ENCODE data around the gene NHLRC3.
"Not testable (repeated sequence)": the region's sequence is repeated elsewhere in the genome, so short reads cannot be mapped to it uniquely, and the experiment has no call there.

NHLRC3 gene, protein sequence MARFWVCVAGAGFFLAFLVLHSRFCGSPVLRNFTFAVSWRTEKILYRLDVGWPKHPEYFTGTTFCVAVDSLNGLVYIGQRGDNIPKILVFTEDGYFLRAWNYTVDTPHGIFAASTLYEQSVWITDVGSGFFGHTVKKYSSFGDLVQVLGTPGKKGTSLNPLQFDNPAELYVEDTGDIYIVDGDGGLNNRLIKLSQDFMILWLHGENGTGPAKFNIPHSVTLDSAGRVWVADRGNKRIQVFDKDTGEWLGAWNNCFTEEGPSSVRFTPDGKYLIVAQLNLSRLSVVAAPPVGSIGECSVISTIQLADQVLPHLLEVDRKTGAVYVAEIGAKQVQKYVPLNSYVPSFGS

DNA sequence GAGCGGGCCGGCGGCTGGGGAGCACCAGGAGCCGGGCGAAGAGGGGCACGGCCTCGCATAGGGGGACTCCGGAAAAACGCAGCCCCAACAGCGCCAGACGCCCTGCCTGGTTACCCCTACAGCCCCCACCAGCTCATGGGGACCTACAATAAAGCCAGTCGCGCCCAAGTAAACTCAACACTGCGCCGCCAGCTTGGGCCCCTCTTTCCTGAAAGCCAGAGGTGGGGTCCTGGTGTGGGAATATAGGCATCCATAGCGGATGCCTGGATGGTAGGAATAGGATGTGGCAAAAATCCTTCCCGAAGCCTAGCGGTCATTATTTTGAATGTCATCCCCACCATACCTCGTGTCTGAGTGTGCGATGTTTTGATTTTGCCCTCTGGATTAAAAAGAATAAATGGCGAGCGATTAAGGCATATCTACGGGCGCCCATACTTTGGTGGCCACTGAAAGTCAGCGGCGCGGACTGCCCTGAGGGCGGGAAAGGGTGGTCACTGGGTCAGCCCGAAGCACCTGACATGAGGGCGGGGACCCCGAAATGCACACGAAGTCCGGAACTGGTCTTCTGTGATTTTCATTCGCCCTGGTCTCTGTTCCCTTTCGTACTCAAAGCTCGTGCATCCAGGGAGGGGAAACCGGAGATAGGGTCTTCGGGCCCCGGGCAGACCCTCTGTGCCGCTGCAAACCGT, at the start of gene NHLRC3, which contains the start of gene PROSER1:
NHLRC3 (plus strand) TSS at position 577 of the 689 bp plus-strand sequence. CDS start 184 bp downstream, outside the sequence.
PROSER1 (minus strand) TSS at position 210 of the 689 bp plus-strand sequence. CDS start 847 bp downstream, outside the sequence.
- DNase-seq (ENCODE audit: low read depth in 2 of 2), result peak; percentile 93

DNA sequence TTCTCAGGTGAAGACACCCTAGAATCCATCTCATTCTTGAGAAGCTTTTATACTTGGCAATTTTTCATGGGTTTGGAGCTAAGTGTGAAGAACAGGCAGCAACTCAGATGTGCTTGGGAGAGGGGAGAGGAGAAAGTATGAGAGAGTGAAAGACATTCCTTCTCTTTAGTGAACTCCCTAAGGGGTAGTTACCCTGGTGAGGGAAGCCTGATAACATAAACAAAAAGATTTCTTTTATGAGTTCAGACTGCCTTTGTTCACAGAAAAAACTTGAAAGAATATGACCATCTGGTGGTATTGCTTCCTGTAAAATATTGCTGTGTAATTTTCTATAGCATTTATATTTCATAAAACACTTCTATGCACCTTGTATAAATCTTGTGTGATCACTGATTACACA, 47.6 kb upstream of the NHLRC3 start, which contains the start of gene STOML3:
STOML3 (minus strand) TSS at position 139 of the 400 bp plus-strand sequence; CDS start at position 29, 110 bp downstream.
- DNase-seq (ENCODE audit: low read depth in 2 of 2), result no peak

- DNase-seq (ENCODE audit: low read depth in 2 of 2), result no peak
These were observed 44.9 kb upstream of the NHLRC3 start for GRCh38 chr13:38993381-38993780.

GRCh38 chr13:38998739-38999138, 39.5 kb upstream of the NHLRC3 start:
- DNase-seq (ENCODE audit: low read depth in 2 of 2), result no peak

GRCh38 chr13:39006371-39007111, 31.7 kb upstream of the NHLRC3 start:
- not testable (repeated sequence) for DNase-seq (ENCODE audit: low read depth in 2 of 2)

DNA sequence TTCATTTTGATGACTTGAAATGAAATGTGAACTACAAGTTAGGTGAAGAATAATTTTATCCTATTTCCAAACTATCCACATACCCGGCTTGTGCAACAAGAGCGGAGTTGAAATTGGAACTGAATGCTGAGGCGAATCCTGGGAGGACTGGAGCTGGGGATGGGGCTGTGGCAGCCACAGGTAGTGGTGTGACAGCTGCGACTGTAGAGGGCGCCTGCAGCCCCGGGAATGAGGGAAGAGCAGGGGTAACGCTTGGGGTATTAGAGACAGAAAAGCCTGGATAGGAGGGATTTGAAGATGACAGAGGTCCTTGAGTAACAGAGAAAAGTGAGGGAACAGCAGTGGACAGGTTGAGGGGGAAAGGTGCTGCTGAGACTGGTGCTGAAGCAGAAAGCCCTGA, 25.6 kb upstream of the NHLRC3 start:
- DNase-seq (ENCODE audit: low read depth in 2 of 2), result no peak

- DNase-seq (ENCODE audit: low read depth in 2 of 2), result no peak
These were observed 24.8 kb upstream of the NHLRC3 start for GRCh38 chr13:39013462-39013861.

GRCh38 chr13:39016087-39016486, 22.2 kb upstream of the NHLRC3 start:
- DNase-seq (ENCODE audit: low read depth in 2 of 2), result no peak

GRCh38 chr13:39016787-39017186, 21.5 kb upstream of the NHLRC3 start:
- DNase-seq (ENCODE audit: low read depth in 2 of 2), result no peak

DNA sequence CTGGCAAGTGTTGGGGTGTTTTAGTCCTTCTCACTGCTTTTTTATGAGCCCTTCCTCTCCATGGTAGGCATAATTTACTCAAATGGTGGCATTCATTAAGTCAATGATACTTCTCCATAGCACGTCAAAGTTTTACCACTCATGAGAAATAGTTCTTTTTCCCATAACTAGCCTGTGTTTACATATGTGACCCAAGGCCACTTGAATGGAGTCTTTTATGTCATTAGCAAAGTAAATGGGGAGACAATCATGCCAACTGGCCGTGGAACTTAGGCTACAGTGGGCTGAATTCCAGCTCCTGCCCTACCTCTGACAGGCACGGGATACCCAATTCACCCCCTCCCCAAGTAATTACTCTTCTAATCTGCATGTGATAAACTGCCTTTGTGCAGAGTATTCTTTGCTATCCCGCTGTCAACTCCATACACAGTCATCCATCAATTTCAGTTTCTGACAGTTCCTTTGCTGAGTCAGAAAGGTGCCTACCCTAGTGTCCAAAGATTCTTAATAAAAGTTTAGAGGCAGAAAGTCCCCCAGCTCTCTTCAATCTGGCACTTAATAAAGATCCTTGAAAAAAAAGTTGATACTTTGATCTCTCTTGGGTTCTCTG, 17.3 kb upstream of the NHLRC3 start:
- no peak for DNase-seq (ENCODE audit: low read depth in 2 of 2)

- peak; percentile 16 to 18 for DNase-seq (ENCODE audit: low read depth in 2 of 2)
These were observed 14.9 kb upstream of the NHLRC3 start for GRCh38 chr13:39023316-39023715.

DNA sequence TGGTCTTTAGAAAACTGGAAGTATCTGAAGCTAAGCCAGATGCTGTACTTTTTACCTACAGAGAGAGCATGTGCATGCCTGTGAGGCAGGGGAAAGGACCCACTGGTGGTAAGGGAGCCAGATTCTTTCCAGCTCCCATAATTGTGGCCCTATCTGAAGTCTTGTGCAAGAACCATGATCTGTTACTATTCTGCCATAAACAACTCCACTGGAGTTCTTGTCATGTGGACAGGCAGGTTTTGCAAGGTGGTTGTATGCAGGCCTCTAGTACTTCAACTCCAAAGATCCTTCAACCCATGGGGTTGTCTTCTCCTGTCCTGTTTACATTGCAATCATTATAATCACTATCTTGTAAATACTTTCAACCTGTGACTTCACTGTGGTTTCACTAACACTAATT, 14.5 kb upstream of the NHLRC3 start:
- no peak for DNase-seq (ENCODE audit: low read depth in 2 of 2)

DNA sequence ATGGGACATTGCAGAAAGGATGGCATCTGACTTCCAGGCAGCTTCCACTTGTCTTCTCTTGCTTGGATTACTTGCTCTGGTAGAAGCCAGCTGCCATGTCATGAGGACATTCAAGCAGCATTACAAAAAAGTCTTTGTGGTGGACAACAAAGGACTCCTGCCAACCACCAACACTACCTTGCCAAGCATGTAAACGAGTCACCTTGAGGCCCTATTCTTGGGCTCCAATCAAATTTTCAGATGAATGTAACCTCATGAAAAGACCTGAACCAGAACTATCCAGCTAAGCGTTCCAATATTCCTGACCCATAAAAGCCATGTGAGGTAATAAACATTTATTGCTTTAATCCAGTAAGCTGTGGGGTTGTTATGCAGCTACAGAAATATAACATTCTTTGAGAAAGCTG, 12.8 kb upstream of the NHLRC3 start:
- DNase-seq (ENCODE audit: low read depth in 2 of 2), result no peak

DNA sequence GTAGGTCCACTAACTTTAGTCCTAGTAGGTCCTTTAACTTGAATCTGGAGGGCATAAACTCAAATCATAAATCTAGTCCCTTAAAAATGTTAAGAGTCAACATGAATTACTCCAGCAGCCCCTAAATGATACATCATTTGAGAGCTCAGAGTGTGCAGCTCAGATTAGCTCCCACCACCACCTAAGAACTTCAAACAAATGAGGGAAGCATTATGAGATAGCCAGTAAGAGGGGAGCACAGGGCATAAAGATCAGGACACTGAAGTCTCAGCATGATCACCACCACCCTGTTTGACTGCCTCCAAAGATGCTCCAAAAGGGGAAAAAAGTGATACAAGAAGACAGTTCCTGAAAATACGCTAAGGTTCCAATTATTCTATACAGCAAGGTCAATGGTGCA, 6.1 kb upstream of the NHLRC3 start:
- no peak for DNase-seq (ENCODE audit: low read depth in 2 of 2)

GRCh38 chr13:39034085-39034484, 4.2 kb upstream of the NHLRC3 start:
- no peak for DNase-seq (ENCODE audit: low read depth in 2 of 2)

DNA sequence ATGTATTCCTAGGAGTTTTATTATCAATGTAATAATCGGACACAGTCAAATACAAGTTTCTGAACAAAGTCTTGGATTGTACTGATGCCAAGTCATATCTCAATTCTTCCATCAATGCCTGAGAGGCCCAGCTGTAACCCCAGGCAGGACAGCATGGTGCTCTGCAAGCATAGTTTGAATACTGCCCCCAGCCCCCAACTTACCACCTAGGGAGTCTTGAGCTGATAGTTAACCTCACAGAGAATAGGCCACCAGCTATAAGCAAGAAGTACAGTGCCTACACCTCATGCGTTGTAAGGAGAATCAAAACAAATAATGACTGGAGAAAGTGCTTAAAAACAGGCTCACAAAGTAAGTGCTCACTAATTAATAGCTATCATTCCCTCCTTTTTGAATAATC, 3.1 kb upstream of the NHLRC3 start:
- DNase-seq (ENCODE audit: low read depth in 2 of 2), result no peak

DNA sequence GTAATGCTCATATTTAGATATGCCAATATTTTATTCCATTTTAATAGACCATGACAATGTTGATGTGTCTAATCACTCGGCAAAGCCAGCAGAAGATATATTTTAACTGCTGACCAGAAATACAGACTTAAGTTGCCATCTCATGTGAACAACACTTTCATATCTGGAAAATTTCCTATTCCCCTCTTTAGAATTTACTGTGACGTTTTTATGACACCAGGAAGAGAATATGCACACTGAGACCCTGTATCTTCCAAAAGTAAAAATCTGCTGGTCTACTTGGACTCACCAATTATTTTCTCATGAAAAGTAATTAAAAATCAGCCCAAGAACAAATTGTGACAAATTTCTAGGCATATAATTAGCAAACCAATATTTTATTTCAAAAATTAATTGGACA, 2.5 kb upstream of the NHLRC3 start:
- DNase-seq (ENCODE audit: low read depth in 2 of 2), result no peak

DNA sequence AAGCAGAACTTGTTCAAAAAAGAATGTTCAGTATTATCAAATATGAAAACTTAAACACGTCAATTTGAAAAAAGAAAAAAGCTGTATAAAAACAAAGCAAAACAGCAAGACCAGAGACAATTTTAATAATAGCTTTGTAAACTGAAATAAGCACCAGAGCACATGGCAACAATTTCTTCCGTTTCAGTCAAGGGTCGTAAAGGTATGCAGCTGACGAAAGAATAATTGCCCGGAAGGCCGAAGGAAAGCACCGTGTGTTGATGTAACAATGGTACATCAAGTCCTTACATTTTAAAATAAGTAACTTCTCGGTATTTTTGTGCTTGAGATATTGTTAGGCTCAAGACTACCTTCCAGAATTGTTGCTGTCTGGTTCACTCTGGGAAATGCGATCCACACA, 2.0 kb upstream of the NHLRC3 start:
- DNase-seq (ENCODE audit: low read depth in 2 of 2), result no peak

- no peak for DNase-seq (ENCODE audit: low read depth in 2 of 2)
These were observed 811 bp upstream of the NHLRC3 start for GRCh38 chr13:39037410-39037879.

DNA sequence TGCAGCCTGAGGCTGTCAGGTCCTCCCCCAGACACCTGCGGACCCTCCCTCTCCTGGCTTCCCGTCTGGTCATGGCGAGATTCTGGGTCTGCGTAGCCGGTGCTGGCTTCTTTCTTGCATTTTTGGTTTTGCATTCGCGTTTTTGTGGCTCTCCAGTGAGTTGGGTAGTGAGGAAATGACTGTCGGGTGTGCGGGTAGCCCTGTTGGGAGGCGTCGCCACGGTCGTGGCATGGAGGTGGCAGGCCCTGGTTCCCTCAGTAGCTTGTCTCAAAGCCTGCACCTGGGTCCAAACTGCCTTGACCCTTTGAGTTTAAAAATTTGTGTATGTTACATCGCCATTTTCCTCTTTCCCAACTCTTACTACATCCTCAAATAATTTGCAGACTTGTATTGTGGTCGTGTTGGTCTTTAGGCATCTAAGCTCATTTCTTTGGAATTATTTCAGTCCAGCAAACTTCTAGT, 344 bp downstream of the NHLRC3 start:
- DNase-seq (ENCODE audit: low read depth in 2 of 2), result no peak

DNA sequence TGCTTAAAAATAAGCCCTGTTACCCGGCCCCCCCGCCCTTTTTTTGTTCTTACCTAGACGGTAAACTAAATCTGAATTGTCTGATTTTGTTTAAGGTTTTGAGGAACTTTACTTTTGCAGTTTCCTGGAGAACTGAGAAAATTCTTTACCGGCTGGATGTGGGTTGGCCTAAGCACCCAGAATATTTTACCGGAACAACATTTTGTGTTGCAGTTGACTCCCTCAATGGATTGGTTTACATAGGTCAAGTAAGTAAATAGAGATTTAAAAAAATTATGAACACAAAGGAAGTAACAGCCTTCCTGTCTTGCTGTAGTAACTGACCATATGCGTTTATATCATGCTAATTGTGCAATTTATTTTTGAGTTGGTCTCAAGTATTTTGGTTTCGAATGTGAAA, 785 bp downstream of the NHLRC3 start:
- DNase-seq (ENCODE audit: low read depth in 2 of 2), result no peak

DNA sequence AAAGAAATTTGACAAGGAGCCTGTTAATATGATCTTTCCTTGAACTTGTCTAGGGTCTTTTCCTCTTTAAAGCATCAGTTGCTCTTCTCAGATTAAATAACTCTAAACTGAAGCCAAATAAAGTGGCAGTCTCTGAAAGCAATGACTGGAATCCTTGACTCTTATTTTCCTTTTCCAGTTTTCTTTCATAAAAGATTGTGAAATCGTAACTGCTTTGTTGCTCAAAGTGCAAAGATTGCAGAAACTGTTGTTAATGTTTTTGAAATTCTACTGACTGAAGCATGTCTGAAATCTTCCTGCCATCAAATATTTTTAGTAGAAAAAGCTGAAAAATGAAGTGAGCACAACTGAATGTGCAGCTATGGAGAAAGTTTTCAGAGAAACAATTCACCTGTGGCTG, 1.9 kb downstream of the NHLRC3 start:
- no peak for DNase-seq (ENCODE audit: low read depth in 2 of 2)
